OCI-M2 (cell line): ENCODE results near the gene UCN.

Source experiments
- DNase-seq: peaks from one replicate; lab custom pipeline; 2025; ENCODE audit not compliant: unreplicated experiment; lab: John Stamatoyannopoulos, UW

UCN gene

DNA sequence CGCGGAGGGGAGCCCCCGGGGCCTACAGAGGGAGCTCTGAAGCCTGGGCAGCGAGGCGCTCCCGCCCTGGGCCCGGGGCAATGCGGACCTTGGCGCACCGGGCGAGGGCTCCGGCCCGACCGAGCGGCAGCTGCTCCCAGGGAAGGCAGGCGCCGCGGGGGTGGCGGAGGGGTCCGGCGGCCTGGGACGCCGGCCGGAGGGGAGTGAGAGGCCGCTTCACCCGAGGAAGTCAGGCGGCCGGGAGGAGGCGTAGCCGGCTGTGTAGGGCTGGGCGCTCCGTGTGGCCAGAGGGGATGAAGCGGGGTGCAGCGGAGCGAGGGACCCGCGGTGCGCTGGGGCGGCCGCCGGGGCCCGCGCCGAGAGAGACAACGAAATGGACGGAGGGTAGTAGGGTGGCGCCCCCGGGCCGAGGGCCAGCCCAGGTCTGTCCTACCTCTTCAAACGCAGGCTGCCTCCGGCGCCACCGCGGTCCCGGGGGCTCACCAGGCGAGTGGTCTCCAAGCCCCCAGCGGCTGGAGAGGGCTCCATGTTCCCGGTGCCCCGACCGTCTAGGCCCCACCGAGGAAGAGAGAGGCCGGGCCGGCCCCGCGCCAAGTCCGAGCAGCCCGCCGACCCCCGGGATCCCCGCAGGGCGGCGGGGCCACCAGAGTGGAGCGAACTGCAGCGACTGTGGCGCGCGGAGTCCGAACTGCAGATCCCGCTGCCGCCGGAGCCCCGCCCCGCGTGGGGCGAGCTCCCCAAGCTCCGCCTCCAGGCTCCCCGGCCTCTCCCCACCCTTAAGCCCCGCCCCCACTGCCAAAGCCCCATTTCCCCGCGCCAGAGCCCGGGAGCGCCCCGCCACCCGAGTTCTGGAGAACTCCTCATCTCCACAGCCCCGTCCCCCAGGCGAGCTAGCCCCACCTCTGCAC is 45.6 kb downstream of the UCN start, which contains the start of gene SLC30A3:
SLC30A3 (minus strand) TSS at position 669 of the 908 bp plus-strand sequence; CDS start at position 528, 141 bp downstream.
- DNase-seq, result no peak

DNA sequence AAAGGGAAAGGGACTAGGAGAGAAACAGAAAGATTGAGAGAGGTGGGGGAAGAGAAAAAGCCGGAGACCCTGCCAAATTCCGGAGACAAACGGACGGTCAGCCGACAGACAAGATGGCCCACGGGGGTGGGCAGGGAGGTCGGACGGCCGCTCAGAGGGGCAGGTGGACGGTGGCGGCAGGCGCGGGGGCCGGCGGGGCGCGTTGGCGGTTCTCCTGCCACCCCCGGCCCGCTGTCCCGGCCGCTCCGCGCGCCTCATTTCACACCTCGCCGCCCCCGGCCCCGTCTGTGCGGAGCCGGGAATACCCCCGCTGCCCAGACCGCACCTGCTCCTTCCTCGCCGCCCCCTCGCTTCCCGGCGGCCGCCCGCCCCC is 46.3 kb downstream of the UCN start:
- no peak for DNase-seq

DNA sequence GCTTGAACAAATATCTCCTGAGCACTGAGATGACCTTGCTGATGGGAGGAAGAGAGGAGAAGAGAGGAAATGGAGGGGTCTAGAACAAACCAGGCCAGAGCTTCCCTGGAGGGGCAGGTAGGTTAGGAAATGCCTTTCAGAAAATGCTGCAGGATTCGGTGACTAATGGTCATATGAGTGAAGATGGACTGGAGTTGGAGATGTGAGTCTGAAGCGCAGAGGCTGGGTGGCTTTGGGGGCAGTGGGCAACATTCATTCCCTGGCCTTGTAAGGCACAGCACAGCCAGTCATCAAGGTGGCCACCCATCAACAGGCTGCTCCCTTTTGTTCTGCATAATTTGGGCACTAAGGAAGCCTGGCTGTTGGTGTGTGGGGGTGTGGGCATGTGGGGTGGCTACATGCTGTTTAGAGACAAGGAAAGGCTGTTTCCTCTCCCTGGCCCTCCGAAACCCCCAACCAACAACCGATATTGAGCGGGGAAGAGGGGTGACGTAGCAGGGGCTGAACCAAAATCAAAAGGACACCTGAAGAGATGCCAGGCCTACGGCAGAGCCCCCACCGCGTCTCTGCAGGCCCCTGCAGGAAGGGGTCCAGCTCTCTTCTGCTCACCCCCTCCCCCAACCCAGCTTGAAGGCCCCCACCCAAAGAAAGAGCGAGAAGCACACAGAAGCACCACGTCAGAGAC is 46.9 kb downstream of the UCN start:
- DNase-seq, result no peak

DNA sequence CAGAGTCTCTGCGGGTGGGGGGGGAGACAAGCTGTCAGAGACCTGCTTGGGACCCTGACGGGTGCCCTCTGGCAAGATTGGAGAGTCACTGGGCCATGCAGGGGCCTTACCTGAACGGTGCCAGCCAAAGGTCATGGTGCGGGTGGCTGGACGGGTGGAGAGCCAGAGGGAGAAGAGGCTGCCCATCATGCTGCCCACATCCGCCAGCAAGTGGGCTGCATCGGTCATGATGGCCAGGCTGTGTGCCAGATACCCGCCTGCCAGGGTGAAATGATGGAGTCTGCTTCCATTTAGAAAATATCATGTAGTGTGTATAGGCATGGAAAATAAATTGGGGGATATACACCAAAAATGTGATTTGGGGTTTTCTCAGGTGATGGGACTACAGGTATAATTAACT is 50.2 kb downstream of the UCN start:
- no peak for DNase-seq
